Panc1 (cell line): ENCODE results near the gene PHKB.

Experiments used
- CTCF ChIP-seq: fragments of 450-650 bp; IDR thresholded peaks from 2 replicates; pipeline ENCODE4 v1.5.1; 2017; ENCODE audit warnings: mild to moderate bottlenecking
- POLR2AphosphoS5 ChIP-seq: IDR thresholded peaks from 2 replicates; pipeline ENCODE4 v1.6.1; 2012; ENCODE audit warnings: mild to moderate bottlenecking, low read depth, low read length, moderate library complexity

GRCh38 chr16:47431960-47432359 is 29.2 kb upstream of the PHKB start:
- no peak for TF ChIP-seq CTCF
- TF ChIP-seq POLR2AphosphoS5, result no peak
